ENCODE measurements around the gene MCCC2.
"Not testable (repeated sequence)": the region's sequence is repeated elsewhere in the genome, so short reads cannot be mapped to it uniquely, and the experiment has no call there.

Gene MCCC2

GRCh38 chr5:71586941-71587765, at the start of gene MCCC2:
MCCC2 (plus strand) TSS chr5:71587340; CDS start chr5:71587426, 86 bp downstream.
- DNase-seq (ENCODE audit: low read depth in 2 of 3, low spot score in 2 of 3) = peak; percentile 91 to 94 (median 94)

GRCh38 chr5:71537687-71538086, 49.5 kb upstream of the MCCC2 start:
- DNase-seq (ENCODE audit: low read depth in 2 of 3, low spot score in 2 of 3) = no peak

GRCh38 chr5:71550885-71551284, 36.3 kb upstream of the MCCC2 start:
- not testable (repeated sequence) for DNase-seq (ENCODE audit: low read depth in 2 of 3, low spot score in 2 of 3)

- not testable (repeated sequence) for DNase-seq (ENCODE audit: low read depth in 2 of 3, low spot score in 2 of 3)
Observed at GRCh38 chr5:71551582-71551981, 35.6 kb upstream of the MCCC2 start.

GRCh38 chr5:71552026-71552749, 35.0 kb upstream of the MCCC2 start:
- not testable (repeated sequence) for DNase-seq (ENCODE audit: low read depth in 2 of 3, low spot score in 2 of 3)

GRCh38 chr5:71563161-71563560, 24.0 kb upstream of the MCCC2 start:
- no peak for DNase-seq (ENCODE audit: low read depth in 2 of 3, low spot score in 2 of 3)

- DNase-seq (ENCODE audit: low read depth in 2 of 3, low spot score in 2 of 3) = no peak
Observed at GRCh38 chr5:71564895-71565294, 22.2 kb upstream of the MCCC2 start.

- no peak for DNase-seq (ENCODE audit: low read depth in 2 of 3, low spot score in 2 of 3)
Observed at GRCh38 chr5:71569748-71570509, 17.2 kb upstream of the MCCC2 start.

- DNase-seq (ENCODE audit: low read depth in 2 of 3, low spot score in 2 of 3) = not testable (repeated sequence)
Observed at GRCh38 chr5:71571811-71572210, 15.3 kb upstream of the MCCC2 start.

GRCh38 chr5:71573591-71573990, 13.5 kb upstream of the MCCC2 start:
- DNase-seq (ENCODE audit: low read depth in 2 of 3, low spot score in 2 of 3) = no peak

- DNase-seq (ENCODE audit: low read depth in 2 of 3, low spot score in 2 of 3) = not testable (repeated sequence)
Observed at GRCh38 chr5:71575588-71575987, 11.6 kb upstream of the MCCC2 start.

GRCh38 chr5:71576241-71576640, 10.9 kb upstream of the MCCC2 start:
- DNase-seq (ENCODE audit: low read depth in 2 of 3, low spot score in 2 of 3) = no peak

GRCh38 chr5:71577839-71578238, 9.3 kb upstream of the MCCC2 start:
- DNase-seq (ENCODE audit: low read depth in 2 of 3, low spot score in 2 of 3) = not testable (repeated sequence)

- no peak for DNase-seq (ENCODE audit: low read depth in 2 of 3, low spot score in 2 of 3)
Observed at GRCh38 chr5:71582945-71583584, 4.1 kb upstream of the MCCC2 start.

GRCh38 chr5:71586052-71586940, 844 bp upstream of the MCCC2 start:
- DNase-seq (ENCODE audit: low read depth in 2 of 3, low spot score in 2 of 3) = no peak

- DNase-seq (ENCODE audit: low read depth in 2 of 3, low spot score in 2 of 3) = peak in 1 of 3 experiments; percentile 13
Observed at GRCh38 chr5:71587766-71588532, 809 bp downstream of the MCCC2 start.

GRCh38 chr5:71588533-71588885, 1.4 kb downstream of the MCCC2 start:
- DNase-seq (ENCODE audit: low read depth in 2 of 3, low spot score in 2 of 3) = no peak

- no peak for DNase-seq (ENCODE audit: low read depth in 2 of 3, low spot score in 2 of 3)
Observed at GRCh38 chr5:71589903-71590302, 2.8 kb downstream of the MCCC2 start.

- DNase-seq (ENCODE audit: low read depth in 2 of 3, low spot score in 2 of 3) = no peak
Observed at GRCh38 chr5:71591100-71591499, 4.0 kb downstream of the MCCC2 start.
